ENCODE data around the gene AHRR.
"Not testable (repeated sequence)": the region's sequence is repeated elsewhere in the genome, so short reads cannot be mapped to it uniquely, and the experiment has no call there.

AHRR gene

DNA sequence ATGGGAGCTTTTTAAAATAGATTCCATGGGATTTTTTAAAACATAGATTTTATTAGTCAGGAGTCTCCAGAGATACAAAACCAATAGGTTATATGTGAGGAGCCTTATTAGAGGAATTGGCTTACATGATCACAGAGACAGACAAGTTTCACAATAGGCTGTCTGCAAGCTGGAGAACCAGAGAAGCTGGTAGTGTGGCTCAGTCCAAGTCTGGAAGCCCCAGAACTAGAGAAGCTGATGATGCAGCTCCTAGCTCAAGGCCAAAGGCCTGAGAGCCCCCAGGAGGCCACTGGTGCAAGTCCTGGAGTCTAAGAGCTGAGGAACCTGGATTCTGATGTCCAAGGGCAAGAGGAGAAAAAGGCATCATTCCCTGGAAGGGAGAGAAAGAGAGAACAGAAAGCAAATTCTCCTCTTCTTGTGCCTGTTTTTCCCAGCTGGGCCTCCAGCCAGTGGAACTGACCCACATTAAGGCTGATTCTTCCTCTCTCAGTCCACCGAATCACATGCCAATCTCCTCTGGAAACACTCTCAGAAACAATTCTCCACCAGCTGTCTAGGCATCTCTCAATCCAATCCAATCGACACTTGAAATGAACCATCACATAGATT lies 59.3 kb downstream of the AHRR start:
- DNase-seq, result no peak

DNA sequence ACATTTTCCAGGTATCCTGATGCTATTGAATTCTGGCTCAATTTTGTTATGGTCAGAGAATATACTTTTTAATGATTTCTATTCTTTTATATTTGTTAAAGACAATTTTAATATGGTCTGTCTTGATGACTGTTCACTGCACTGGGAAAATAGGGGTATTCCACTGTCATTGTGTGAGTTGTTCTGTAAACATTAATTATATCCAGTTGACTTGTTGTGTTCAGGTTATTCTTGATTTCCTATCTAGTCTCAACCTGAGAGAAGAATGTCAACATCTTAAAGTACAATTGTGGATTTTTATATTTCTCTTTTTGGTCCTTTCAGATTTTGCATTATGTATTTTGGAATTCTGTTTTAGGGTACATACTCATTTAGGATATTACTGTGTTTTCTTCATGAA lies 61.6 kb downstream of the AHRR start:
- DNase-seq, result no peak

DNA sequence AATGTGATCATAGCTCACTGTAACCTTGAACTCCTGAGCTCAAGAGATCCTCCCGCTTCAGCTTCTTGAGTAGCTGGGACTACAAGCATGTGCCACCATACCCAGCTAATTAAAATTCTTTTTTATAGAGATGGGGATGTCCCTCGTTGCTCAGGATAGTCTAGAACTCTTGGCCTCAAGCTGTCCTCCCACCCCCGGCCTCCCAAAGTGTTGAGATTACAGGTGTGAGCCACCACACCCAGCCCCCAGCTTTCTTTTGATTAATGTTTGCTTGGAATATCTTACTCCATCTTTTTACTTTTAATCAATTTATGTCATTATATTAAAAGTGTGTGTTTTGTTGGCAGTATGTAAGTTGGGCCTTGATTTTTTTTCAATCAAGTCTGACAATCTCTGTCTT lies 62.1 kb downstream of the AHRR start:
- DNase-seq, result no peak

DNA sequence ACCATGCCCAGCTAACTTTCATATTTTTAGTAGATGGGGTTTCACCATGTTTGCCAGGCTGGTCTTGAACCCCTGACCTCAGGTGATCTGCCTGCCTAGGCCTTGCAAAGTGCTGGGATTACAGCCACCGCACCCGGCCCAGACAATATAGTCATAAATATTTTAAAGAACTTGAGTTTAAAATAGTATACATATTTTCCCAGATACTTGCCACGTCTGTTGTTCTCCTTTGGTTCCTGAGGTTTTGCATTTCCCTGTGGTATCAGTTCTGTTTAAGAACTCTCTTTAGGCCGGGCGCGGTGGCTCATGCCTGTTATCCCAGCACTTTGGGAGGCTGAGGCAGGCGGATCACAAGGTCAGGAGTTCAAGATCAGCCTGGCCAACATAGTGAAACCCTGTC lies 63.1 kb downstream of the AHRR start:
- not testable (repeated sequence) for DNase-seq

DNA sequence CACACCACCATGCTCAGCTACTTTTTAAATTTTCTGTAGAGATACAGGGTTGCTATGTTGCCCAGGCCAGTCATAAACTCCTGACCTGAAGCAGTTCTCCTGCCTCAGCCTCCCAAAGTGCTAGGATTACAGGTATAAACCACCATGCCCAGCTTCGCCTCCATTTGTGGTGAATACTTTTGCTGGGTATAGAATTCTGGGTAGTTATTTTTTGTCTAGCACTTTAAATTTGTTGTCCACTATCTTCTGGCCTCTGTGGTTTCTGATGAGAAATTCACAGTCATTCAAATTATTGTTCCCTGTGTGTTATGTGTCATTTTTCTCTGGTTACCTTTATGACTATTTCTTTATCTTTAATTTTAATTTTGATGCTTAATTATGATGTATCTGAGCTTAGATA lies 63.8 kb downstream of the AHRR start:
- DNase-seq, result no peak

DNA sequence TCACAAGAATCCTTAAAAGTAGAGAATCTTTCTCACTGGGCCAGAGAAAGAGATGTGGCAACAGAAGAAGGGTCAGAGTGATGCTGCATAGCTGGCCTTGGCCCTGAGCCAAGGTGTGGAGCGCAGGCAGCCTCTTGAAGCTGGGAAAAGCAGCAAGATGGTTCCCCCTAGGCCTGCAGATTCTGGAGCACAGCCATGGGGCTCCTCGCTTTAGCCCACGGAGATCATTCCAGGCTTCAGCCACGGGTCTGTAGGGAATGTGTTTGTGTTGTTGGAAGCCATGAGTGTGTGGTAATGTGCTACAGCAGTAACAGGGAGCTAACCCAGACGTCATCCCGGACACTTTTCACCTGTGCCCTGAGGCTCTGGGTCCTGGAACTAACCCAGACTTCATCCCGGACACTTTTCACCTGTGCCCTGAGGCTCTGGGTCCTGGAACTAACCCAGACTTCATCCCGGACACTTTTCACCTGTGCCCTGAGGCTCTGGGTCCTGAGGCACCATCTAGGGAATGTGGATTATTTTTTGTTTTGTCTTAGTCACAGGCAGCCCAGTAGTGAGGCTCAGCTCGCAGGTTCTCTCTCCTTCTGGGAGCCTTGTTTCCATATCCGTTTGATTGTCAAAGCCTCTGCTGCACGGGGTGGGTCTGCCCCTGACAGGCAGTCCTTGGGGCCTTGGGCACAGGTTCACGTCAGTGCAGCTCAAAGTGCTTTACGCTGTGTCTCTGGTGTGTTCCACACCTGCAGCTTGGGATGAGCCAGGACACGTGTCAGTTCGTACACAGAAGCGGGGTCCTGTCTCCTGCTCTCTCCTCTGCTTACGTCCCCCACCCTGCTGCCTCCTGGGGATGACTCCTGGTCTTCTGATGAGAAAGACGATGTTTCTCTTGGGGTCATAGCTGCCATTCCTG lies 65.2 kb downstream of the AHRR start:
- no peak for DNase-seq

DNA sequence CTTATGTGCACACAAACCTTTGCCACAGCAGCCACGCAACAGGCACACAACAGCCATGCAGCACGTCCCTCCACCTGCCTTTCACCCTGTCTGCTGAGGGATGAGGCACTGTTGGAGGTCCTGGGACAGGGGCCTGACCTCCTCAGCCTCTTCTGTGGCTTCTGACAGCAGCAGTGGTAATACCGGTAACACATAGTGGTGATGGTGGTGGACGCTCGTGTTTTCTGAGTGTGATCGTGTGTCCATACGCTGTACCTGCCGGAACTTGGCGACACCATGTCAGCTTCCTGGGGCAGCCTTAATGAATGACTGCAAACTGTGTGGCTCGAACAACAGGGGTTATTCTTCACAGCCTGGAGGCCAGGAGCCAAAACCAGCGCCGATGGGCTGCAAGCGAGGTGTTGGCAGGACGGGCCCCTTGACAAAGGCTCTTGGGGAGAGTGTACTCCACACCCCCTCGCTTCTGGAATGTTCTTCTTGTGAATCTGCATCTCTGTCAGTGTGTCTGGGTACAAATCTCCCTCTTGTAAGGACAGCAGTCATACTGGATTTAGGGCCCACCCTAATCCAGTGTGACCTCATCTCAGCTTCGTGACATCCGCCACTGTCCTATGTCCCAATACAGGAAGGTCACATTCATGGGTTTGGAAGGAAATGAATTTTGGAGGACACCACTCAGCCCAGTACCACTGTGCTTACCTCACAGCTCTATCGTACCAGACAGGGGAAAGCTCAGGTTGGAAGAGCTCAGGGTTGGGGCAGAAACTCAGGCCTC lies 66.2 kb downstream of the AHRR start:
- DNase-seq, result no peak

DNA sequence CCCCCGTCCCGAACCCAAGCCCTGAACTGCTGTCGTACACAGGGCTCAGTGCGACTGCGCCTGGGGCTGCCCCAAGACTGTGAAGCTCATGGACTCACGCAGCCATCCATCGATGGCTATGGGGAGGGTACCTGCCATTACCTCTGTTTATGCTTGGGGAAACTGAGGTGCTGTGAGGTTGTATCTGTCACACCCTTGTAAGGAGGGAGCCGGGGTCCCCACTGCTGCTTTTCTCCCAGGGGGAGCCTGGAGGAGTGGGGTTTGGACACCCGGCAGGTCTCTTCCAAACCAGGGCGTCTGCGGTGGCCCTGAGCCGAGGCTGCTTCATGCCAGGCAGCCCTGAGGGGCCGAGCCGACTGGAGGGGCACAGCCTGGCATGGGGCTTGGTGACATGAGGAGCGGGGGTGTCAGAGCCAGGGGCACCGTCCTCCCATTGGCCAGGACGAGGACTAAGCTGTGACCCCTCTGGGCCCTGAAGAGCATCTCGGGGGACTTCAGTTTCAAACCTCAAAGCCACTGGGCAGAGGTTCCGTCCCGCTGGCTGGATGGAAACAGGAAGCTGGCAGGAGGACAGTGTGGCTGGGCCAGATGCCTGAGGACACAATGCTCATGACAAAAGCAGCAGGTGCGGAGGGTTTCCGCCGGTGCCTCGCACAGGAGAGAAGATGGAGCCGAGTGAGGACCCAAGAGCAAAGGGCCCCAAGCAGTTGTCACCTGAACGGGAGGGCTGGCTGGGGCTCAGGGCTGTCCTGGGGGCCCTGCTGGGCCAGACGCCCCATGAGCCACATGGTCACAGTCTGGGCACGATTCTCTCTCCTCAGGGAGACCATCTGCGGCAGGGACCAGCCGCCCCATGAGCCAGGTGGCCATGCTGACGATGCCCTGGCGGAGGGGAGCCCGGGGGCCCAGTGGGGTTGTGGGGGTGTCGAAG lies 67.0 kb downstream of the AHRR start:
- no peak for DNase-seq

DNA sequence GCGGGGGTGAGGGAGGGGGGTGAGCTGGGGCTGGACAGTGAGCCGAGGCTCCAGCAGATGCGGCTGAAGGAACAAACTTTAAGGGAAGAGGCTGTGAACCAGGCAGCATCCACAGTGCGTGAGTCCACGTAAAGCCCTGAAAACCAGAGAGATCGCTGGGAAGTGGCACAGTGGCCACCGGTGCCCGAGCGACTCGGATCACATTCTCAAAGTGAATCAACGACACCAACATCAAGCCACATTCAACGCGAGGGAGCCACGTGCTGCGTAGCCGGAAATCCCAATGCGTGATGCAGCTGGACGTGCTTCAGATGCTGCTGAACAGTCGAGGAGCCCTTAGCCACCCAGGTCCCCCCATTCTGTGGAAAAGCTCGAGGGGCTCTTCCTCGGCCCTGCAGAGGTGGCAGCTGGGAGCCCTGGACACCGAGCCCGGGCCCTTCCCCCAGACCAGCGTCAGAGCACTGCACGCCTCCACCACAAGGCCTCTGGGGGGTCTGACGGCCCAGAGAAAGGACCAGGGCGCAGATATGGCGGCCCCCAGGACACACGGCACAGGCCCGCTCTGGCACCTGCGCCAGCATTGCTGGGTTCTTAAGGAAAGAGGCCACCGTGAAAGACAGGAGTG lies 67.8 kb downstream of the AHRR start:
- DNase-seq, result no peak

DNA sequence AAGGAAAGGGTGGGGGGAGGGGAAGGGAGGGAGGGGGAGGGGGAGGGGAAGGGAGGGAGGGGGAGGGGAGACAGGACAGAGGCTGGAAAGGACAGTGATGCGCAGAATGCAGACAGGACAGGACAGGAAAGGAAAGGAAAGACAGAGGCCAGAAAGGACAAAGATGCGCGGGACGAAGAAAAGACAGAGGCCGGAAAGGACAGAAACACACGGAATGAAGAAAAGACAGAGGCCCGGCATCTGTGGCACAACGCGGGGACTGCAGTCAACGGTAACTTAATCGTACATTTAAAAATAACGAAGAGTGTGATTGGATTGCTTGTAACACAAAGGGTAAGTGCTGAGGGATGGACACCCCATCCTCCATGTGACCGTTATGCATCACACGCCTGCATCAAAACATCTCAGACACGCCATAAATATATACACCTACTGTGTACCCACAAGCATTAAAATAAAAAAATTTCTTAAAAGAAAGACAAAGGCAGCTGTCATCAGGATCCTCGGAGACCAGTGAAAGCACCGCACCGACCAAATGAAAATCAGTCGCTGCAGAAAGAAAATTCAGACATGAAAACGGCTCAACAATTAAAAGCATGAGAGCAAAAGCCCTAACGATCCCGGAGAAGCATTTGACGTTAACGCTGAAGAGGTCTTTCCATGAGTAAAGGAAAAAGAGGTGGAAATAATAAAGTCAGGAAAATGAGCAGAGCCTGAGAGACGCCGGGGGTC lies 68.5 kb downstream of the AHRR start:
- DNase-seq, result no peak

DNA sequence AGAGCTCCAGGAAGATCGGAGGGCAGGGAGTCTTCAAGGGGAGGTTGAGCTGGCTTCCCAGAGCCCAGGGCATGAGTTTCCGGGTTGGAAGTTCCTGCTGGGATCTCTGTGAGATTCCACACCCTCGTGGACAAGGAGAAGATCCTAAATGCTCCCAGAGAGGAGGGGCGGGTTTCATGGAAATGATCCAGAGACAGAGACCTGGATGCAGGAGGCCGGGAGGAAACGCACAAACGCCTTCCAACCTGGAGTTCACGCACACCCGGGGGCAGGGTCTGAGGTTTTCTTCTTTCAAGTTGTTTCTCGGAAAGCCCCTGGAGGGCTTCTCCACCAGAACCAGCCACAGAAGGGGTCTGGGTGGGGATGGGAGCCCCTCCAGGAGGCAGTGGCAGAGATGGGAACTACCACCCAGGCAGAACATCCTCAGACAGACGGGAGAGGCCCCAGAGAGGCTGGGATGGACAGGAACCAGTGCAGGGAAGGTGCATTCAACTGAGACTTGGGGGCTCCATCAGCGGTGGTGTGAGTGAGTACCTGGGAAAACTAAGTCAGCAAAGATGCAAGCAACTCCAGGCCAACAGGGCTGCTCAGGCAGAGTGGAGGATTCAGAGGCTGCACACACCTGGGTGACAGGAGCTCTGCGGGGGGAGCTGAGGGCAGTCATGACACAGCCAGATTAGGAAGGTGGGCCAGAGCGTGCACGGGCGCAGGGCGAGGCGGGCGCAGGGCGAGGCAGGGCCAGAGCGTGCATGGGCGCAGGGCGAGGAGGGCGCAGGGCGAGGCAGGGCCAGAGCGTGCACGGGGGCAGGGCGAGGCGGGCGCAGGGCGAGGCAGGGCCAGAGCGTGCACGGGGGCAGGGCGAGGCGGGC lies 69.3 kb downstream of the AHRR start:
- DNase-seq, result no peak

DNA sequence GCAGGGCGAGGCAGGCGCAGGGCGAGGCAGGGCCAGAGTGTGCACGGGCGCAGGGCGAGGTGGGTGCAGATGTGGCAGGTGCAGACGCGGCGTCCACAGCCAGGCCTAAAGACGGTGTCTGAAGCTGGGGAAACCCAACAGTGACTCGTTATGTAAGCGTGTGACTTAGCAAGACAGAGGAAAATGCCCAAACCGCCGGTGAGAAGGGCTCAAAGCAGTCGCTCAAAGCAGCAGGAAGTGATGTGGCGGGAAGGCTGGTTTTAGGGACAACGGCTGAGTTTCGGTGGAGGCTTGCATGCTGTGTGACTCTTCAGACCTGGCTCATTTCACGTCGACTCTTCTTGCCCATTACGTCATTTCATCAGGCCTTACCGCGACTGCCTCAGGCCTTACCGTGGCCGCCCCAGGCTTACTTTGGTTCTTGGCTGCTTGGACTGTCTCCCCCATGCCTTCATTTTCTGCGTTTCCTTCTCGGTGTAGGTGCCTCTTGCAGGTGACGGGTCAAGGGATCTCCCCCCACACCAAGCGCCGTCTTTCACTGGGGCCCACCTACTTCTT lies 71.0 kb downstream of the AHRR start:
- DNase-seq, result peak; percentile 97

DNA sequence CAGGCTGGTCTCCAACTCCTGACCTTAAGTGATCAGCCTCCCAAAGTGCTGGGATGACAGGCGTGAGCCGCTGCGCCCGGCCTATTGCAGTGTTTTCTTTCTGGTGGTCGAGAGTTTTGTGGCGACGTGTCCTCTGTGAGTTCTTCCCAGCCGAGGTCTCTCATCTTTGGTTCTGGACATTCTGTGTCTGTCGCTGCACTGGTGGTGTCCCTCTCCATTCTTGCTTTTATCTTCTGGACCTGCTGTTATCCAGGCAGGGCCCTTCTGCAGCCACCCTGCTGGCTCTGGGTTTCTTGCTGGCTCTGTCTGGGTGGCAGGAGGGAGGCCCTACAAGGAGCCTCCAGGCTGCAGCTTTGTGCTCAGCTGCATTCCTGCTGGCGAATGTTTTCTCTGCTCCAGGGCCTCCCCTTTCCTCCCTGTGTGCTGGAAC lies 72.3 kb downstream of the AHRR start:
- no peak for DNase-seq

DNA sequence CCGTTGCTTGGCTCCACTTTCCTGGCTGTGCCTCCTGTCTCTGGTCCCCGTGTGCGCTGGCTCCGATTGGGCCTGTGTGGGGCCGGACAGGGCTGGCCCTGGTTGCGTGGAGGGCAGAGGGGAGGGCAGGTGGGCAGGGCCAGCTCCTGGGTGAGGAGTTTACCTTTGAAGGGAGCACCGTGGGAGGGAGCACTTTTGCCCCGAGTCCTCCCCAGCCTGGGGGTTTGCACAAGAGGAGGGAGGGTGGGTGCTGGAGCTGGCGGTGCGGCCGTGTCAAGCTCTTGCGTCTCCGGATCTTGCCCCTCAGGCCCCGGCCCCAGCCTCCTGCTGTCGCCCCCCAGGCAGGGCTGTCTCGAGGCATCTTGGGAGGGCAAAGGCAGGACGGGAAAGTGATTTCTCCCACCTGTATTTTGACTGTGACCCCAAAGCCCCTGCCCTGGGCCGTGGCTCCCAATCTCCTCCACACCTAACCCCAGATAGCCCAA lies 73.2 kb downstream of the AHRR start:
- DNase-seq, result no peak

DNA sequence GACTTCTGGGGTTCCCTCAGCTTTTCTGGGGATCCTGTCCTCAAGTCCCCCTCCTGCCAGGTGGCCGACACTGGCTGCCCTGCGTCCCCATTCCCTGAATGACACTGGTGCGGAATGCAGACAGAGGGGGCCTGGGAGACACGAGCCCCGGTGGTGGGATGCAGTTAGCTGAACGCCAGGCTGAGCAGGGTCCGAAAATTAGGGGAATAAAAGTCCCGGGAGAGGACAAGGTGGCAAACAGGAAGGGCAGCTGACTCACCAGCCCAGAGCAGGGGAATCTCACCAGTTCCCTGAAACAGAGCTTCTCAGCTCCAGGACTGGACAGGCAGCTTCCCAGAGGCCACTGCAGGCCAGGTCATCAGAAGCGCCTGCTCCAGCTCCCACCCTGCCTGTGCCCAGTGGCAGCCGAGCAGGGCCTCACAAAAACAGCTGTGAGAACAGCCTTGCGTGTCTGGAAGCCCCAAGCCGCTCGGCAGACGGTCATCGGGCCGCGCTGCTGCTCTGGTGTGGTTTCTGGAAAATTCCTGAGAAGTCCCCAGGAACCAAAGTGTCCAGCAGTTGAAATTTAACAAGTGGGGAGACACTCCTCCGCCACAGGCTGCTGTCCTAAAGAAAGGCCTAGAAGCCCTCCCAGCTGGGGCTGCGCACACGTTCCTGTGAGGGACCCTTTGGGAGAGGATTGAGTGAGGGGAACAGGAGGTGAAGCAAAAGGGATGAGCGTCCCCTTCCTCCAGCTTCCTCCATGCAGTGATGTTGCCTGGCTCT lies 73.8 kb downstream of the AHRR start:
- DNase-seq, result no peak

DNA sequence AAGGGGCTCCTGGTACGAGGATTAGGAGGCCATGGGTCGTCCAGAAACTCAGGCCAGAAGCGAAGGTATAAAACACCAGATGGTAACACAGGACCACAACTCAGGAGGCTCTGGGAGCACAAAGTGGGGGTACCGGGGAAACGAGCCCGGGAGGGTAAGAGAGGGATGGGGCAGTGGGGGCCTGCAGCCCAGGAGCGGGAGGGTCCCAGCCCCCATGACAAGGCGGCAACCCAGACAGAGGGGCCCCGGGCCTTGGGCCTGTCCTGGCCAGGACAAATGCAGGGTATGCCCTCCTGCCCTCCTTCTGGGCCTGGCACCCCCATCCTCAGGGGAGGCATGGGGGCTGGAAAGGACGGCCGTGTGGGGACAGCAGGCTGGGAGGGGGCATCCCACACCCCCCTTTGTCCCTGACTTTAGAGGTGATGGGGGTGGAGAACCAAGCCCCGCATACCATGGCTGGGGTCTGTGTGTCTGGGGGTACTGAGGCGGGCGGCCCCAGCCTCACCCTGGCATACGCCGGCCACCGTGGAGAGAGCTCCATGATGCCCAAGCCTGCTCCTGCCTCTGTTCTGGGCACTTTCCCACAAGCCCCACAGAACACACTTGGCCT lies 74.5 kb downstream of the AHRR start:
- no peak for DNase-seq

DNA sequence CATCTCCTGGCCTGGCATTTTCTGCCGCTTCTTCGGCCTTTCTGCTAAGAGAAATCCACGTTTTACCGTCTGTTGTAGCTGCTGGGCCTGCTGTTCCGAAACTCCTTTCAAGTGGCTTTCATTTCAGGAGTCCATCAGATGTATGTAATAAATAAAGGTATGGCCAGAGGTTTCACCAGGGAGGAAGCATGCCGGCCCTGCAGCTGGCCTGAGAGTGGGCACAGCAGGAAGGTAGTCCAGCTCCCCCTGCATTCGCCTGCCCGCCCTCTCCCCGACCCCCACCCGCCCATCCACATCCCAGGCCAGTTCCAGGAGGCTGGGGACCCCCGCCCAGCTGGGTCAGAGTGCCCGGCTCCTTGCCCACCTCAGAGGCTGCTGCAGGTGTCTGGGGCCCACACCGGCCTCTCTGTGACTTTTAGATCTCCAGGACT lies 75.0 kb downstream of the AHRR start:
- DNase-seq, result no peak

DNA sequence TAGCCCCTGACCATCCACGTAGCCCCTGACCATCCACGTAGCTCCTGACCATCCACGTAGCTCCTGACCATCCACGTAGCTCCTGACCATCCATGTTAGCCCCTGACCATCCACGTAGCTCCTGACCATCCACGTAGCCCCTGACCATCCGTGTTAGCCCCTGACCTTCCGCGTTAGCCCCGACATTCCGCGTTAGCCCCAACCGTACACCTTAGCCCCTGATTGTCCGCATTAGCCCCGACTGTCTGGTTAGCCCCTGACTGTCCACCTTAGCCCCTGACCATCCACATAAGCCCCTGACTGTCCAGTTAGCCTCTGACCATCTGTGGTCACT lies 76.6 kb downstream of the AHRR start:
- DNase-seq, result not testable (repeated sequence)
